ENCODE results near the gene NID1.

GRCh38 chr1:236057546-236057945 lies 7.3 kb downstream of the NID1 start:
- TF ChIP-seq FOXM1 (IDR thresholded peaks at IDR 0.05; ENCODE audit: borderline replicate concordance, low read depth): no peak
- no peak for TF ChIP-seq EGR1 (IDR thresholded peaks at IDR 0.05)
- no peak for TF ChIP-seq CREB1 (IDR thresholded peaks at IDR 0.05; ENCODE audit: low read depth)
- TF ChIP-seq USF1 (IDR thresholded peaks at IDR 0.05): no peak
- TF ChIP-seq YY1 (IDR thresholded peaks at IDR 0.05; ENCODE audit: low read depth): no peak
- no peak for TF ChIP-seq NFIC (IDR thresholded peaks at IDR 0.05)
- TF ChIP-seq TEAD4 (IDR thresholded peaks at IDR 0.05): no peak
- no peak for TF ChIP-seq EP300 (IDR thresholded peaks at IDR 0.05; ENCODE audit: borderline replicate concordance)
- no peak for TF ChIP-seq REST (IDR thresholded peaks at IDR 0.05; ENCODE audit: low read depth)
